MM.1S (cell line): ENCODE measurements around the gene ASIC4.

Source experiments
- EZH2 ChIP-seq: fragments of 300-600 bp; sonication (generic); optimal IDR thresholded peaks from 2 replicates; pipeline ENCODE3; 2017; ENCODE audit warnings: low read depth, mild to moderate bottlenecking, antibody characterized with exemption, low read length, mixed read lengths
- TF ChIP-seq, protein P1 (sequence below): fragments of 300-600 bp; sonication (generic); IDR thresholded peaks from 2 replicates; pipeline ENCODE4 v1.5.1; 2016; ENCODE audit warnings: antibody characterized with exemption, low read length, mixed read lengths

DNA sequence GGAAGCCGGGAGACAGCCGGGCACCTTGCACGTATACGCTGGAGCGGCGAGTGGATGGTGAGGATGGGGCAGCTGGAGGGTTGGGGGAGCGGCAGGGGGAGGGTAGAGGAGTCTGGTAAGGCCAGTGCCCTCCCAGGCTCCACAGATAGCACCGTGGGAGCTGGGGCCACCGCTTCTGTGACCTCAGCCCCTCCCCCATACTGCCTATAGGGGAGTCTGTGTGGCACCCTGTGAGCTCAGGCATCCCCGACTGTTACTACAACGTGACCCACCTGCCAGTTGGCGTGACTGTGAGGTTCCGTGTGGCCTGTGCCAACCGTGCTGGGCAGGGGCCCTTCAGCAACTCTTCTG lies 25.5 kb upstream of the ASIC4 start:
- TF ChIP-seq, protein P1, sequence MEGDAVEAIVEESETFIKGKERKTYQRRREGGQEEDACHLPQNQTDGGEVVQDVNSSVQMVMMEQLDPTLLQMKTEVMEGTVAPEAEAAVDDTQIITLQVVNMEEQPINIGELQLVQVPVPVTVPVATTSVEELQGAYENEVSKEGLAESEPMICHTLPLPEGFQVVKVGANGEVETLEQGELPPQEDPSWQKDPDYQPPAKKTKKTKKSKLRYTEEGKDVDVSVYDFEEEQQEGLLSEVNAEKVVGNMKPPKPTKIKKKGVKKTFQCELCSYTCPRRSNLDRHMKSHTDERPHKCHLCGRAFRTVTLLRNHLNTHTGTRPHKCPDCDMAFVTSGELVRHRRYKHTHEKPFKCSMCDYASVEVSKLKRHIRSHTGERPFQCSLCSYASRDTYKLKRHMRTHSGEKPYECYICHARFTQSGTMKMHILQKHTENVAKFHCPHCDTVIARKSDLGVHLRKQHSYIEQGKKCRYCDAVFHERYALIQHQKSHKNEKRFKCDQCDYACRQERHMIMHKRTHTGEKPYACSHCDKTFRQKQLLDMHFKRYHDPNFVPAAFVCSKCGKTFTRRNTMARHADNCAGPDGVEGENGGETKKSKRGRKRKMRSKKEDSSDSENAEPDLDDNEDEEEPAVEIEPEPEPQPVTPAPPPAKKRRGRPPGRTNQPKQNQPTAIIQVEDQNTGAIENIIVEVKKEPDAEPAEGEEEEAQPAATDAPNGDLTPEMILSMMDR: no peak
- TF ChIP-seq EZH2: no peak
